GM18526 (cell line): ENCODE results near the gene SLC6A17.

Experiments
- POLR2A ChIP-seq: IDR thresholded peaks from 3 replicates; pipeline ENCODE4 v1.6.1; 2011; ENCODE audit not compliant: insufficient read length; ENCODE audit errors: extremely low read depth

Gene SLC6A17

DNA sequence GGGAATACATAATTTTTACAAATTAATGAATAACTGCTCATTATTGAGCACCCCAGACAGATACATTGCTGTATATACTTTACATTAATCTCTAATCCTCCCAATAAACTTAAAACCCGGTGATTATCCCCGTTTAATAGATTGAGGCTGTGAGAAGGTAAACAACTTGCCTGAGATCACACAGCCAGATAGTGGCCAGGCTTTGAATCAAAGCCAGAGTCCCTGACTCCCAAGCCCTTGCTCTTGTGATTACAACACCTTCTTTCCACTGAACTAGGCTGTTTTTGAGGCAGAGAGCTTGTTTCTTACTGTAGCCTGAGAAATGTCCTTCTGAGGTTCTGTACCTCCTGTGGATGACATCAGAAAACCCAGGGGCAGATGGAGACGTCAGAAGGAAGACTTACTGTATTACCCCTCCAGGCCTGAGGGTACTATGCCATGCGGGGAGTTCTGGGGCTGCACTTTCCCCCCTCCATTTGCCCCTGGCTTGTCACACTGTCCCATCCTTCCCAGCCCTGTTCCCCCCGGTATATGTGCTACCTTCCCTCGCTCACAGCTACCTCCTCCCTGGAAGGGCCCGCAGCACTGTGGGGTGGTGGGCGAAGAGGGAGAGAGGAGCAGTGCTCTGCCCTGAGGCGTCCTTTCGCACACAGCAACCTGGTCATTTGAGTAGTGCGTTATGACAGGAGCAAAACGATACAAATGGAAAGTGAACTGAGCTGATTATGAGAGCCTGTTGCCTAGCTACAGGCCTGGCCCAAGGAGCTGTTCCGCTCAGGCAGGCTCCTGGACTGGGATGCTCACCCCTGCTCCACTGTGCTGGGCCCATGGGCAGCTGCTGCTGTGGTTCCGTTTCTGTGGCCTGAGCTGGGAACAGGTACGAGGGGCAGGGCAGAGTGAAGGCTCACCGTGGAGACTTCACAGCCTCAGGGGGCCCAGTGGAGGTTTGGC, 64.4 kb downstream of the SLC6A17 start:
- TF ChIP-seq POLR2A: no peak

DNA sequence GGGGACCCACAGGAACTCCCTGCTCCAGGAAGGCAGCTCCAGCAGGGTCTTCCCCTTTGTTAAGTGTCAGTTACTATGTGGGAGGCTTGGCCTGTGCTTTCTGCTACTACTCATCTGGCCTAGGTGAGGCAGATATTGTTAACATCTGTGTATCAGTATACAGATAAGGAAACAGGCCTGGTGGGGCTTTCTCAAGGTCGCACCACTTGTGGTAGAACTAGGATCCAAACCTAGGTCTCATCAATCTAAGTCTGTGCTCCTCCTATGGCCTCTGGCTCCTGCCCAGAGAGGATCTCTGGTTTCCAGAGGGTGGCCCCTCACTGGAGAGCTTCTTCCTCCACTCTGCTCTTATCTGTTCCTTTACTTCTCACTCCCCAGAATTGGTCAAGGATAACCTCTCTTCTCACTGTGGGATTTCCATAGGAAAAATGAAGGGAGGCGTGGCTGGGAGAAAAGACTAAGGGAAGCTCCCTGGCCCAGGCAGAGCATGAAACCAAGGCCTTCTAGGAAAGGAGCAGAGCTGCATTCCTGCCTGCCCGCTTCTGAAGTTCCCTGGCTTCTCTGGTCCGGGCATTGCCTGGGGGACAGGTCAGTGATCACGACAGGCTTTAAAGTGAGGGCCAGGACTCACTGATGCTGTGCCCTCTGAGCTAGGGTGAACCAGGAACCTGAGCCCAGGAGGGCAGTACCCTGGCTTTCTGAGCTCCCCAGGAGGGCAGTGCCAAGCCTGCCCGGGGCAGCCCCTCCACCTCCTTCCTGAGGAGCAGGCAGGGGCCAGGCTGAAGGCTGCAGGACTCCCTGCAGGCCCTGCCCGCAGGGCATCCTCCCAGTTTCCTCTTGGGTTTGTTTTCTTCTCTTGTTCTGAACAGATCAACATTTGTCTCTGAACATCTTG, 65.6 kb downstream of the SLC6A17 start:
- TF ChIP-seq POLR2A: no peak

GRCh38 chr1:110216844-110217444, 66.7 kb downstream of the SLC6A17 start:
- no peak for TF ChIP-seq POLR2A

GRCh38 chr1:110218137-110218536, 67.8 kb downstream of the SLC6A17 start:
- no peak for TF ChIP-seq POLR2A

GRCh38 chr1:110218739-110219138, 68.4 kb downstream of the SLC6A17 start:
- TF ChIP-seq POLR2A: no peak

DNA sequence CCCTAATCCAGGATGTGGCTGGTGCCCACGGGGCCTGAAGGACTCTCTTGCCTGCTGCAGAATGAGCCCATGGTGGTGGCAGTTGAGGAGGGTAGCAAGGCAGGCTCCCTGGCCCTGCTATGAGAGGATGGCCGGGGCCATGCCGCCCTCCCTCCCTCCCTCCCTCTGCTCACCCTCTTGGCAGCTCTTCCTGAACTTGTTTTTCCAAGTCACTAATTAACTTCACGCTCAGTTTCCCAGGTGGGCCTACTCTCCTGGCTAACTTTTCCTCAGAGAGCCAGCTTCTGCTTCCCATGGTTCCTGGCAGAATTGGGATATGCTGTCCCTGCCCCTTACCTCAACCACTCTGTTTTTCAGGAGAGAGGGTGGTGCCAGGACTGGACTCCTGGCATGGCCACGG, 70.0 kb downstream of the SLC6A17 start:
- TF ChIP-seq POLR2A: no peak

DNA sequence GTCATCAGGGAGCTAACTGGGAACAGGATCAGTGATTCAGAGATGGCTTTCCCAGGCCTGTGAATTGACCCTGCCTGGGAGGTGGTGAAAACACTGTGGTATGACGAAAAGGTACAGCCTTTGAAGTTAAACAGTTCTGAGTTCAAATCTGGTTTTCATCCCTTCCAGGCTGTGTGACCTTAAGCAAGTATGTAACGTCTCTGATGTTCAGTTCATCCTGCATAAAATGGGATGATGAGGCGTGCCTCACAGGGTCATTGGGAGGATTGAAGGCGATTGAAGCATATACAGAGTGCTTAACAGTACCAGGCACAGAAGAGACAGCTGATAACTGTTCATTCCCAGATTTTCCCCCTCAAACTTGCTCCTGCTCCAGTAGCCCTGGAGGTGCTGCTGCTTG, 70.8 kb downstream of the SLC6A17 start:
- no peak for TF ChIP-seq POLR2A

DNA sequence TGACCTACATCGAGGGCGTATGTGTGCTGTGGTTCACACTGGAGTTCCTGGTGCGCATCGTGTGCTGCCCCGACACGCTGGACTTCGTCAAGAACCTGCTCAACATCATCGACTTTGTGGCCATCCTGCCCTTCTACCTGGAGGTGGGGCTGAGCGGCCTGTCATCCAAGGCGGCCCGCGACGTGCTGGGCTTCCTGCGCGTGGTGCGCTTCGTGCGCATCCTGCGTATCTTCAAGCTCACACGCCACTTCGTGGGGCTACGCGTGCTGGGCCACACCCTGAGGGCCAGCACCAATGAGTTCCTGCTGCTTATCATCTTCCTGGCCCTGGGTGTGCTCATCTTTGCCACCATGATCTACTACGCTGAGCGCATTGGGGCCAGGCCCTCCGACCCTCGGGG, 72.8 kb downstream of the SLC6A17 start:
- no peak for TF ChIP-seq POLR2A

DNA sequence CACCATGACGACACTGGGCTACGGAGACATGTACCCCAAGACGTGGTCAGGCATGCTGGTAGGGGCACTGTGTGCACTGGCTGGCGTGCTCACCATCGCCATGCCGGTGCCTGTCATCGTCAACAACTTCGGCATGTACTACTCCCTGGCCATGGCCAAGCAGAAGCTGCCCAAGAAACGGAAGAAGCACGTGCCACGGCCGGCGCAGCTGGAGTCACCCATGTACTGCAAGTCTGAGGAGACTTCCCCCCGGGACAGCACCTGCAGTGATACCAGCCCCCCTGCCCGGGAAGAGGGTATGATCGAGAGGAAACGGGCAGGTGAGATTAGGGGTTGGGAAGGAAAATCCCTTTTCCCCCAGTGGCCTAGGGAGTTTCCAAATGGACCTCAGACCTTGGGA, 73.3 kb downstream of the SLC6A17 start:
- no peak for TF ChIP-seq POLR2A

DNA sequence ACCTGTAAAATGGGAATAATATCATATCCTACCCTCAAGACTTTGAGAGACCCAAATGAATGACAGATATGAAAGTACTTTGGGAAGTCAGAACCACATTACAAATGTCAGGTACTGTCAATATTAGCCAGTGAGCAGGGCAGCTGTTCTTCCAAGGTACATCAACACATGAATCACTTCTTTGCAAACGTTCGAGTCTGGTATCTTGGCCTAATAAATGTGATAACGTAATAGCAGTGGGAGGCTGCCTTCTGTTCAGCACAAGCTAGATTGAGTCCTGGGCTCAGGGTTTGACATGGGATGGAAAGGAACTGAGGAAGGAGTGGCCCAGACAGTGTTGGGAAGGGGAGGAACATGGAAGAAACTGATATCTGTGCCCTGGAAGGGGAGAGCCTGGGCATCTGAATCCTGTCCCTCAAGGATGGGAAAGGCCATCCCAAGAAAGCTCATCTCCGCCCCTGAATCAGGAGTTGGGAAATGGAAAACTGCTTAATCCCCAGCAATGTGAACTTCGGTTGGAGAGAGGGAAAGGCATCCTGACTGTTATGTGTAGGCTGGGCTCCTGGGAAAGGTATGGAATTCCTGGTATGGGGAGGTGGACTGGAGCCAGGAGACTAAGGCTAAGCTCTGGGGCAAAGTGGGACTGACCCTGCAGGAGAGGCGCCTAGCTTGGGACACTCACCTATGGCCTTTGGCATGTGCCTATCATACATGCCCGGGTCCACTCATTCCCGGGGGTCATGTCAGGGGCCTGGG, 74.1 kb downstream of the SLC6A17 start:
- no peak for TF ChIP-seq POLR2A

GRCh38 chr1:110225212-110225611, 74.9 kb downstream of the SLC6A17 start:
- no peak for TF ChIP-seq POLR2A

DNA sequence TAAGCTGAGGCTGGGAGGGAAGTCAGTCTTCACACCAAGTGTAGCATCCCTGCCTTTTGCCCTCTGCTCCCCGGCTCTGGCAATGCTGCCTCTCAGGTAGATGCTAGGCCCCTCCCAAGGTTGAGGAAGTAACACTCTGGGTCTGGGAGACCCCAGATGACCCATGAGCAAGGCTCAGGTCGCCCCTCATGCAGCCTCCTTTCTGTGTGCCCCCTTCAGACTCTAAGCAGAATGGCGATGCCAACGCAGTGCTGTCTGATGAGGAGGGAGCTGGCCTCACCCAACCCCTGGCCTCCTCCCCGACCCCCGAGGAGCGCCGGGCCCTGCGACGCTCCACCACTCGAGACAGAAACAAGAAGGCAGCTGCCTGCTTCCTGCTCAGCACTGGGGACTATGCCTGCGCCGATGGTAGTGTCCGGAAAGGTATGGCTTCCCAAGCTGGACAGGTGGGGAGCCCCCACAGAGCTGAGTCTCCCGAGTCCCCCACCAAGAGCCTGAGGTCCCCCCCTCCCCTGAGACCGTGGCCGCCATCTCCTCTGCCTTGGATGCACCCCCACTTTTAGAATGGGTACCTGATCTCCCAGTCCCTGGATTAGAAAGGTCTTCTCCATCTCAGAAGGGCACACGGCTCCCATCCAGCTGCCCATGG, 75.6 kb downstream of the SLC6A17 start:
- TF ChIP-seq POLR2A: no peak

- no peak for TF ChIP-seq POLR2A
Observed at GRCh38 chr1:110227774-110228173, 77.5 kb downstream of the SLC6A17 start.

DNA sequence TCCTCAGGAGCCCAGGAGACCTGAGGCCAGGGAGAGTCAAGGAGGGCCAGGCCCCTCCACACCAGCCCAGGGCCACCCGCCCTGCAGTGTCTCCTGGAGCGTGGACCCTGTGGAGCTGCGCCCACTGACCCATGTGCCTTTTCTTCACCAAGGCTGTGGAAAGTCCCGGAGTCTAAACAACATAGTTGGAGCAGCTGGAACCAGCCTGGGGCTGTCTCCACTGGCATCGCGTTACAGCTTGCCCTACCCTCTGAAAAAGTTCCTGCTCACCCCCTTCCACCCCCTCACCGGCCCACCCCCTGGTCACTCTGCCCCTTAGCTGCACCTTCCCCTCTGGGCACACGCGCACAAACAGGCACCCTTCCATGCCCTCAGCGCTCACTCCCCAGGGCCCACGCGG, 78.1 kb downstream of the SLC6A17 start:
- TF ChIP-seq POLR2A: no peak
